HG02973 (cell line): ENCODE data around the gene ZNF682.
"Not testable (repeated sequence)": the region's sequence is repeated elsewhere in the genome, so short reads cannot be mapped to it uniquely, and the experiment has no call there.

Experiments
- ATAC-seq: cut with Tn5 transposase; IDR thresholded peaks from one replicate; pipeline ENCODE4 v1.9.1; 2021; ENCODE audit warnings: moderate library complexity; ENCODE audit not compliant: unreplicated experiment

The ZNF682 gene

GRCh38 chr19:20005741-20006140 lies 33.6 kb downstream of the ZNF682 start:
- no peak for ATAC-seq

GRCh38 chr19:19997656-19998268 lies 41.5 kb downstream of the ZNF682 start:
- ATAC-seq = no peak

- ATAC-seq = no peak
Measured at GRCh38 chr19:19966862-19967261, 72.4 kb downstream of the ZNF682 start.

- ATAC-seq = not testable (repeated sequence)
Measured at GRCh38 chr19:19966126-19966525, 73.2 kb downstream of the ZNF682 start.

GRCh38 chr19:19964416-19964815 lies 74.9 kb downstream of the ZNF682 start:
- no peak for ATAC-seq

GRCh38 chr19:19959151-19959799 lies 80.0 kb downstream of the ZNF682 start:
- not testable (repeated sequence) for ATAC-seq

GRCh38 chr19:19957766-19958165 lies 81.5 kb downstream of the ZNF682 start:
- not testable (repeated sequence) for ATAC-seq

- no peak for ATAC-seq
Measured at GRCh38 chr19:19956434-19957075, 82.8 kb downstream of the ZNF682 start.

- ATAC-seq = no peak
Measured at GRCh38 chr19:19955208-19955607, 84.1 kb downstream of the ZNF682 start.
